DOHH2 (cell line): Measurements from ENCODE around the gene HPS3.

Experiments
- CTCF ChIP-seq: fragments of 200-600 bp; sonication (generic); IDR thresholded peaks from one replicate; pipeline ENCODE4 v1.5.1; 2014; ENCODE audit warnings: antibody characterized with exemption, mild to moderate bottlenecking, low read depth, low read length; ENCODE audit not compliant: poor library complexity, severe bottlenecking
- EZH2phosphoT487 ChIP-seq: fragments of 200-600 bp; sonication (generic); IDR thresholded peaks from 2 replicates; pipeline ENCODE4 v1.6.1; 2017; ENCODE audit warnings: borderline replicate concordance, mild to moderate bottlenecking, antibody characterized with exemption, low read length, moderate library complexity, mixed read lengths

DNA sequence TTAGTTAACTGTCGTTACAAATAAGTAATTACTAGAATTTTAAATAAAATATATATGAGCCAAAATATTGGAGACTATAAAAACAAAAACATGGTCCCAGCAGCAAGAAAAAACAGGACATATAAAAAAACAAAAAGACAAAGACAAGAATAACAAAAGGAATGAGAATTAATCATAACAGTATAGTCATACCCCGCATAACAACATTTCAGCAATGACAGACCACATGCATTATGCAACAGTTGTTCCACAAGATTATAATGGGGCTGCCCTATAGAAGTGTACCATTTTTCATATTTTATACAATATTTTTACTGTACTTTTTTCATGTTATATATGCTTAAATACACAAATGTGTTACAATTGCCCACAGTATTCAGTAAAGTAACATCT, 48.7 kb upstream of the HPS3 start:
- no peak for TF ChIP-seq CTCF
- no peak for TF ChIP-seq EZH2phosphoT487
